Glutamatergic neuron (in vitro differentiated cells): ENCODE measurements around the gene UBE2F. TPM values are rescaled to one million over a fixed set of nuclear protein-coding genes. Genes with fewer than 3 reads are reported as not detected.

ENCODE experiments used
- DNase-seq: peaks from one replicate; pipeline ENCODE4 v3.0.0; 2022
- H3K27ac Mint-ChIP-seq: one replicate; pipeline ENCODE4 v1.8.0; 2020; ENCODE audit warnings: mild to moderate bottlenecking, mixed read lengths, inconsistent platforms; ENCODE audit not compliant: unreplicated experiment
- H3K27me3 Mint-ChIP-seq: one replicate; pipeline ENCODE4 v1.8.0; 2020; ENCODE audit warnings: mild to moderate bottlenecking, moderate library complexity, mixed read lengths, inconsistent platforms; ENCODE audit not compliant: unreplicated experiment
- H3K36me3 Mint-ChIP-seq: one replicate; pipeline ENCODE4 v1.8.0; 2020; ENCODE audit warnings: mild to moderate bottlenecking, mixed read lengths, inconsistent platforms; ENCODE audit not compliant: unreplicated experiment
- H3K4me1 Mint-ChIP-seq: one replicate; pipeline ENCODE4 v1.8.0; 2020; ENCODE audit warnings: mild to moderate bottlenecking, low read depth, mixed read lengths, inconsistent platforms; ENCODE audit not compliant: unreplicated experiment
- H3K4me3 Mint-ChIP-seq: one replicate; pipeline ENCODE4 v1.8.0; 2020; ENCODE audit warnings: mild to moderate bottlenecking, mixed read lengths, inconsistent platforms; ENCODE audit not compliant: unreplicated experiment
- H3K9me3 Mint-ChIP-seq: one replicate; pipeline ENCODE4 v1.8.0; 2020; ENCODE audit warnings: mild to moderate bottlenecking, moderate library complexity, mixed read lengths, inconsistent platforms; ENCODE audit not compliant: unreplicated experiment
- total RNA-seq: library from RNA; stranded (reverse); fragmentation: NEBNext Ultra II Directional; extraction: Animal tissue kit (Norgen Biotek cat#: 25700); gene quantifications from one replicate; pipeline ENCODE4 v1.2.1, GENCODE V29; 2021; ENCODE audit not compliant: unreplicated experiment
- TF ChIP-seq, protein P1 (sequence below): fragments of 200-600 bp; sonication (generic); IDR thresholded peaks from one replicate; pipeline ENCODE4 v1.5.0; 2021; ENCODE audit not compliant: partially characterized antibody, unreplicated experiment

UBE2F gene
- total RNA-seq, 1 donor from 2014 or later = 43.0 TPM

DNA sequence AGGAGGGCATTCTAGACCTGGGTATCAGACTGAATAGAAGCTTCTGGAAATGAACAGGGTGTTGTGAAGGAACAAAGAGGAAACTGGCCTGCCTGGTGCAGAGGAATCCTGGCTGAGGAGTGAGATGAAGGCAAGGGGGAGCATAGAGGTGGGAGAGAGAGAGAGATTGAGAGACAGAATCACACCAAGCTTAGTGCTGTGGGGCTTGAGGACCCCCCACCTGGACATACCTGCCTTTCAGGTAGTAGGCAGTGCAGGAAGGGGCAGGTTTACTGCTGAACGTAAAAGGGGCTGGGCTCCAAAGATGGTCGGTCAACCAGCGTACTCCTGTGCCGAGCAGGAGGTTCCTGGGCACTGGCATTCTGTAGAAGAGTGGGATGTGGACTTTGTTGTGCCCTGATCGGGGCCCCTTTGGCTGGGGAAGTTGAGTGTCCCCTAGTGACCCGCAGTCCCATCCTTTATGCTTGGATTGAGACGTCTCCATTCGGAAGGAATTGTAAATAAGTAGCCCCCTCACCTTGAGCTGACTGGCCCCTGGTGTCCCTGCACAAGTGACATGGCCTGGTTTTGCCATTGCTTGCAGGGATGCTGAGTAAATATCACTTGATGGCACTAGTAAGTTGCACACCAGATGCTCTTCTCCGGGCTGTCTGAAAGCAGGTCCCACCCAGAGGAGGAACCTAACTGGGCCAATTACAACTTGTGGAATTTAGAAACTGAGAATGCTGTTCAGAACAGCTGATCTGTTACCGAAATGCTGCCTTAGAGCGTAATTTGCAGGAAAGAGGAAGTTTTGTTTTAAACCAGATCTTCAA, 1.4 kb downstream of the UBE2F start:
- Mint-ChIP-seq H3K27ac (peak overlapping the region; percentile 78), H3K4me3 (peak overlapping the region; percentile 92)
- TF ChIP-seq, protein P1, sequence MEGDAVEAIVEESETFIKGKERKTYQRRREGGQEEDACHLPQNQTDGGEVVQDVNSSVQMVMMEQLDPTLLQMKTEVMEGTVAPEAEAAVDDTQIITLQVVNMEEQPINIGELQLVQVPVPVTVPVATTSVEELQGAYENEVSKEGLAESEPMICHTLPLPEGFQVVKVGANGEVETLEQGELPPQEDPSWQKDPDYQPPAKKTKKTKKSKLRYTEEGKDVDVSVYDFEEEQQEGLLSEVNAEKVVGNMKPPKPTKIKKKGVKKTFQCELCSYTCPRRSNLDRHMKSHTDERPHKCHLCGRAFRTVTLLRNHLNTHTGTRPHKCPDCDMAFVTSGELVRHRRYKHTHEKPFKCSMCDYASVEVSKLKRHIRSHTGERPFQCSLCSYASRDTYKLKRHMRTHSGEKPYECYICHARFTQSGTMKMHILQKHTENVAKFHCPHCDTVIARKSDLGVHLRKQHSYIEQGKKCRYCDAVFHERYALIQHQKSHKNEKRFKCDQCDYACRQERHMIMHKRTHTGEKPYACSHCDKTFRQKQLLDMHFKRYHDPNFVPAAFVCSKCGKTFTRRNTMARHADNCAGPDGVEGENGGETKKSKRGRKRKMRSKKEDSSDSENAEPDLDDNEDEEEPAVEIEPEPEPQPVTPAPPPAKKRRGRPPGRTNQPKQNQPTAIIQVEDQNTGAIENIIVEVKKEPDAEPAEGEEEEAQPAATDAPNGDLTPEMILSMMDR = no peak

DNA sequence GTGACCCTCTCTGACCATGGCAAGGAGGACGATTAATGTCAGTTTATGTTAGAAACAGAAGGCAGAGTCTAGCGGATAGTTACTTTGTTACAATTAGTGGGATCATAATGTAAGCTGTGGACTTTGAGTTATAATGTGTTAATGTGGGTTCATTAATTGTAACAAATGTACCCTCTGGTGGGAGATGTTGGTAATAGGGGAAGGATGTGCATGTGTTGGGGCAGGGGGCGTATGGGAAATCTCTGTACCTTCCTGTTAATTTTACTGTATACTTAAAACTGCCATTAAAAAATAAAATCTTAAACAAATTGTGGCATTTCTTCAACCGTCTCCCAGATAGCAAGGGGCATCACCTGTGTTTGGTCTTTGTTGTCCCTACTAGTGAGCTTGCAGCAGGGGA, 4.8 kb downstream of the UBE2F start:
- TF ChIP-seq, protein P1 = no peak
- DNase-seq = no peak
- Mint-ChIP-seq H3K9me3 (peaks cover 5% of the 10 kb centered on the region), H3K4me1 (peaks cover 30% of the 10 kb centered on the region), H3K27ac (no peak overlapping the region), H3K36me3 (no peaks in the 10 kb centered on the region), H3K4me3 (no peak overlapping the region), H3K27me3 (peaks cover 11% of the 10 kb centered on the region)

More for the DNA sequence above, 1.4 kb downstream of the UBE2F start:
- peaks cover 28% of the 10 kb centered on the region for H3K4me1 Mint-ChIP-seq
- H3K9me3 Mint-ChIP-seq = peaks cover 8% of the 10 kb centered on the region
- no peaks in the 10 kb centered on the region for H3K36me3 Mint-ChIP-seq
- DNase-seq = no peak
- H3K27me3 Mint-ChIP-seq = peaks cover 14% of the 10 kb centered on the region

DNA sequence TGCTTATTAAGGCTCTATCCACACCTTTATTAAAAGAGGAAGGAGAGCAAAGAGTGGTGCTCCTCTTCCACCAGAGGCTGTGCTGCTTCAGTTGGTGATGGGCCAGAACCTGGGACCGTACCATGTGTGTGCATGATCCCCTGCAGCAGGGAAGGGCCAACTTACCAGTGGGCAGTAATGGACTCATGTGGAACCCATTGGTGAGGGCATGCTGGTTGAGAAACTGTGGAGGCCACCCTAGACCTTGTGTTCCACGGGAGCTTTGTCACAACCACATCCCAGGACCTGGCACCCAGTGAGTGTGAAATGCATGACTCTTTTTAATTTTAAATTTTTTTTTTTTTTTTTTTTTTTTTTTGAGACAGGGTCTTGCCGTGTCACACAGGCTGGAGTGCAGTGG, 5.4 kb downstream of the UBE2F start:
- Mint-ChIP-seq H3K4me1 (peaks cover 31% of the 10 kb centered on the region), H3K27ac (no peak overlapping the region)

DNA sequence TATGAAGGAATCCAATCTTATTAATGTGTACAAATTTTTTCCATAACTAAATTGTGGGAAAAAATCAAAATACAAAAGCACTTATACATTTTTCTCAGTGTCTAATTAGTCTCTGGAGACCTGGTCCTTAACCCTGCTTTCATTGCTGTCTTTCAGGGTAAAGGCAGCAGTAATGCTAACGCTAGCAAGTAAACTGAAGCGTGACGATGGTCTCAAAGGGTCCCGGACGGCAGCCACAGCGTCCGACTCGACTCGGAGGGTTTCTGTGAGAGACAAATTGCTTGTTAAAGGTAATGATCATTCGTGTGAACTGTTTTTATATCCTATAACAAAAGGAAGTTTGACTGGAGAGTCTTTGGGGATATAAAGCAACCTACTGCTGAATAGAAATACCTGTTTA, 6.1 kb downstream of the UBE2F start:
- Mint-ChIP-seq H3K36me3 (no peaks in the 10 kb centered on the region), H3K4me3 (peak overlapping the region; percentile 69), H3K27me3 (peaks cover 9% of the 10 kb centered on the region), H3K4me1 (peaks cover 33% of the 10 kb centered on the region), H3K27ac (no peak overlapping the region), H3K9me3 (peaks cover 5% of the 10 kb centered on the region)
- TF ChIP-seq, protein P1 = no peak
- peak; percentile 52 for DNase-seq

More for the DNA sequence above, 5.4 kb downstream of the UBE2F start:
- peaks cover 11% of the 10 kb centered on the region for H3K27me3 Mint-ChIP-seq
- DNase-seq = no peak
- H3K9me3 Mint-ChIP-seq = peaks cover 5% of the 10 kb centered on the region
- no peaks in the 10 kb centered on the region for H3K36me3 Mint-ChIP-seq
- TF ChIP-seq, protein P1 = no peak
- no peak overlapping the region for H3K4me3 Mint-ChIP-seq

DNA sequence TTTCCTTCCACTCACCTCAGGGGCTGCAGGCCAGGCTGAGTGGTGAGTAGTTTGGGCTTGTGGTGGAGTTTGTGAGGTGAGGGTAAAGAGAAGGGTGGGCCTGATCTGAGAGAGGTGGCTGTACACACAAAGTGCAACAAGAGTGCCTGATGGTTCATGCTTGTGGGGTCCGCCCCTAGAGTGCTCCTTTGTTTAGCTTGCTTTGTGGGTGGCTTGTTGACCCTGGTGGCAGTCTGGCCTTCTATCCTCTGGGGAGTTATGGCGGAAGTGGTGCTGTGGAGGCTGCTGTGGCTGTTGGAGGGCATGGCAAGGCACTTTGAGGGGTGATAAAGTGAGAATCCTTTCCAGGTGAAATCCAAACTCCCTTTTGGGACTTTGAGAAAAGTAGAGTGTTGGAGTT, 10.6 kb downstream of the UBE2F start:
- Mint-ChIP-seq H3K36me3 (no peaks in the 10 kb centered on the region), H3K4me1 (peaks cover 32% of the 10 kb centered on the region), H3K9me3 (peaks cover 1% of the 10 kb centered on the region), H3K4me3 (peak overlapping the region; percentile 46), H3K27ac (no peak overlapping the region), H3K27me3 (peaks cover 6% of the 10 kb centered on the region)
- DNase-seq = no peak
- TF ChIP-seq, protein P1 = no peak
